Frontal cortex (tissue), 4 donors: ENCODE measurements around the gene MSH3. TPM values are rescaled to one million over a fixed set of nuclear protein-coding genes. Genes with fewer than 3 reads are reported as not detected.
"Not testable (repeated sequence)": the region's sequence is repeated elsewhere in the genome, so short reads cannot be mapped to it uniquely, and the experiment has no call there.

Experiments used
- DNase-seq, 2 donors: peaks; one replicate each; pipeline ENCODE4 v3.0.0; 2012; ENCODE audit warnings: low spot score in 2 of 2
- FAIRE-seq: peaks from 2 replicates; lab custom pipeline; 2012; peaks lifted over from hg19 to GRCh38; lab: Jason Lieb, UNC
- total RNA-seq: library from RNA; depleted of rRNA; stranded (reverse); fragments of >200 nt; gene quantifications from one replicate; pipeline ENCODE4 v1.2.3, GENCODE V29; 2014
- donor health status: control.
- donor health status: control.
- donor health status: control.

The MSH3 gene
- total RNA-seq, 1 donor from 2014 or later: 32.6 TPM

GRCh38 chr5:80704221-80704620 lies 49.8 kb downstream of the MSH3 start:
- no peak for FAIRE-seq

DNA sequence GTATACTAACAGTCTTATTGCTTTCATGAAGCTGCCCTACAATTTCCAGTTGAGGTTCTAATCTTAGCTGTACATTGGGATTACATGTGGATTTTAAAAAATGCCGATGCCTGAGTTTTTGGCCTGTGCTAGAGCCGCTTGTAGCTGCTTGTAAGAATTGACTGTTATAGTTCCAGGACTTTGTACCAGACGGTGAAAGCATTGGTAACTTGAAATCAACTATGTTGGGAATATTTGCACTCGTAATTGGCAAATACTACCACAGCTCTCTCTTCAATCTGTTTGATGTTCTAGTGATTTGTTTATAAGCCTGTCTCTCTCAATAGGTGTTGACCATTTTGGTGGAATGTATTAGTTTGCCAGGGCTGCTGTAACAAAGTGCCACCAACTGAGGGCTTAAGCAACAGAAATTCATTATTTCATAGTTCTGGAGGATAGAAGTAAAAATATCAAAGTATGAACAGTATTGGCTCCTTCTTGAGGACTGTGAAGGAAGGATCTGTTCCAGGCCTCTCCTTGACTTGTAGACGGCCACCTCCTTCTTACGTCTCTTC lies 50.8 kb downstream of the MSH3 start:
- FAIRE-seq (no peak), DNase-seq (no peak)

More at GRCh38 chr5:80704221-80704620, 49.8 kb downstream of the MSH3 start:
- no peak for DNase-seq

DNA sequence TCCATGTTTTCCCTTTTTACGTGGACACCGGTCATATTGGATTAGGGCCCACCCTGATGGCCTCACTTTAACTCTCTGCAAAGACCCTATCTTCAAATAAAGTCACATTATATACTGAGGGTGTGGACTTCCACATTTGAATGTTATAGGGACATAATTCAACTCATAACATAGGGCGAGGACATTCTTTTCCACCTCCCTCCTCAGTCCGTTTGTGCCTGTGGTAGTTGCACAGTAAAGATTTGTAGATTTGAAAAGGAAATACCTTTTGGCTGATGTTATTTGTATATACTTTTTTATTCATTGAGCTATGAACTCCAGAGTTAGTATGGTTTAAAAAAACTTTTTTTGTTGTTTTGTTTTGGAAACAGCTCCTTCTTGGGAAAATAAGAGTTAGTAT lies 51.3 kb downstream of the MSH3 start:
- FAIRE-seq (no peak), DNase-seq (no peak)

DNA sequence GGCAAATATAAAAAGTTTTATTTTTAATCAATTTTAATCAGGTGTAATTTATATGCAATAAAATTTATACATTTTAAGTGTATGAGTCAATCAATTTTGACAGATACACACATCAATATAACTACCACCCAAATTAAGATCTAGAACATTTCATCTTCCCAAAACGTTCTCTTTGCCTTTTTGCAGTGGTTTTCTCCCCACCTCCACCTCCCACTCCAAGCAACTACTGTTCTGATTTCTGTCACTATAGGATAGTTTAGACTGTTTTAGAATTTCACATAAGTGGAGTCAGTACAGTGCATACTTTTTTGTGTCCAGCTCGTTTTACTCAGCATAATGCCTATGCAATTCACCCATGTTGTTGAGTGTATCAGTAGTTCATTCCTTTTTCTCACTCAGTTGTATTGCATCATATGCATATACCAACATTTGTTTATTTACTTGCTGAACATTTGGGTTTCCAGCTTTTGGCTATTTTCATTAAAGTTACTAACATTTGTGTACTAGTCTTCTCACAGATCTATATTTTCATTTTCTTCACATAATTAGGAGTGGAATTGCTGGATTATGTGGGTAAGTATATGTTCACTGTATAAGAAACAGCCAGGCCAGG lies 52.5 kb downstream of the MSH3 start:
- peak; percentile 13 for FAIRE-seq
- no peak for DNase-seq

GRCh38 chr5:80707645-80708044 lies 53.2 kb downstream of the MSH3 start:
- DNase-seq: no peak
- no peak for FAIRE-seq

DNA sequence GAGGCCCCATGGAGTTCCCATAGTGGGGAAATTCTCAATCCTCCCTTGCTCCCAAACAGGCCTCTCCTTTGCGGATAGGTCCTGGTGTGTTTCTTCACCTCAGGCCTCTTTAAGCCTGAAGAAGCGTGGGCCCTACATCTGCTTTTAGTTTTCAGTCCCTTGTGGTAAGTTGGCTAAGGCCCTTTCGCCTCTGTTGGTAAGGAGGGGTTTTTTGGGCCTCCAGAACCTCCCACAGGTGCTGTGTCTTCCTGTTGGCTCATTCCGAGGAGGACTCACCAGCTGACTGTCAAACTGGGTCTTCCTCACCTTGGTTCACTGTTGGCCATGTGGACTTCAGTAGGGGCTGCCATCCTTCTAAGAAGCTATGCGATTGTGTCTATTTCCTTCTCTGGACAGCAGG lies 56.8 kb downstream of the MSH3 start:
- FAIRE-seq (no peak), DNase-seq (no peak)

GRCh38 chr5:80711938-80712337 lies 57.5 kb downstream of the MSH3 start:
- peak in 1 of 2 donors; percentile 10 for DNase-seq

DNA sequence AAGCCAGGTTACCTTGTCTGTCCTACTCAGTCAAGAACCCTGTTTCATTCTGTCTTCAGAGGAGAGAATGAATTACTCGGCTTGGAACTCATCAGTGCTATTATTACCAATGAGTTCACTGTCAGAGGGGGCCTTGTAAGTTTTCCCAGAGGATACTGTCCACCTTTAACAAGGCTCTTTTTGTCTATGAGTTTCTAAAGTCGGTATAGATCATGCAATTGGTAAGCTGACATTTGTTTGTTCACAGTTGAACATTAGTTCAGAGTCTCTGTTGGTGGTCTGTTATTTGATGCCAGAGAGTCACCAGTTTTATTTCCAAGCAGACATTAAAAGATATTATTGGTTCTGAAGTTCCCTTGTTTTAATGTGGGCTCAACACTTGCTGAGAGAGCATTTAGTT lies 58.5 kb downstream of the MSH3 start:
- DNase-seq (no peak), FAIRE-seq (no peak)

More at GRCh38 chr5:80711938-80712337, 57.5 kb downstream of the MSH3 start:
- no peak for FAIRE-seq

DNA sequence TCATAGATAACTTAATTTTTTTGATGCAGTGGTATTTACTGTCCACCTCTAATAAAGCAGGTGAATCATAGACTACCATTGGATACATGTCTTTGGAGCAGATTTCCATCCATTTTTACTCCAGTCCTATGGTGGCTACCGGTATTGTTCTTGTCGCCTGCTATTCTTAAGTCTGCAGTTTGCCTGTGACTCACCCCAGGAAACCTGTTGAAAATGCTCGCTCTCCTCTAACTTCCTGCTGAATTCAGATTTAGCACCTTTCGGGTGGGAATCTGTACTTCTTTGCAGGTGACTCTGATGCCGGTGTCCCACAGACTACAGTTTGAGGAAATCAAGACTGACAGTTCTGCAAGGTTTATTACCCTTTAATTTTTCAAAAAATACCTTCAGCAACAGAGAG lies 59.2 kb downstream of the MSH3 start:
- no peak for DNase-seq
- FAIRE-seq: no peak

- FAIRE-seq: no peak
- no peak for DNase-seq
Measured at GRCh38 chr5:80714570-80715298, 60.3 kb downstream of the MSH3 start.

GRCh38 chr5:80715887-80716286 lies 61.4 kb downstream of the MSH3 start:
- FAIRE-seq: no peak

DNA sequence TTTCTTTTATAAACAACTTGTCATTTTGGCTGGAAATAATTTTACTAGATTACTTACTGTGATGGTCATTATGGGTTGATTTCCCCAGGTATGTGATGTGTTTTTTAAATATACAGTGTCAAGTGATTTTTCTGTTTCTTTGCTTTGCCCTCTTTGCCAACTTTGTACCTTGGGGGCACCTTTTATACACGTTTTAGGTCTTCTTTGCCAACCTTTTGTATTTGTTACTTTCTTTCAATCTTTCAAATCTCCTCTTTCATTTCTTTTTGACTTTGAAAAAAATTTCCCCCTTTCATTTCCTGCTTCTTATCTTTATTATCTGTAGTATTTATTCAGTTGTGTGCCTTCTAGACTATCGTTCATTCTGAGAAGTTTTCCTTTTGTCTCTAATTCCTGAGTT lies 65.7 kb downstream of the MSH3 start:
- DNase-seq: no peak

More at GRCh38 chr5:80715887-80716286, 61.4 kb downstream of the MSH3 start:
- DNase-seq: no peak

GRCh38 chr5:80722916-80723315 lies 68.5 kb downstream of the MSH3 start:
- DNase-seq: no peak
- FAIRE-seq: no peak

More for the DNA sequence above, 65.7 kb downstream of the MSH3 start:
- FAIRE-seq: no peak

DNA sequence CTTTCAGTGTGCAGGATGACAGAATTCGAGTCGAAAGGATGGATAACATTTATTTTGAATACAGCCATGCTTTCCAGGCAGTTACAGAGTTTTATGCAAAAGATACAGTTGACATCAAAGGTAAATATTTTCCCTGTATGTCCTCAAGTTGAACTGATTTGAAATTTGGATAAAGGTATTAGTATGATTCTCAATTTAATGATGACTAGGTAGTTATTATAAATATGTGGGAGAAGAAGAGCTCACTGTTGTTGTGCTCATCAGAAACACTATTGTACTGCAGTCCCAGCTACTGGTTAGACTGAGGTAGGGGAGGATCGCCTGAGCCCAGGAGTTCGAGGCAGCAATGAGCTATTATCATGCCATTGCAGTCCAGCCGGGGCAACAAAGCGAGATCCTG lies 71.0 kb downstream of the MSH3 start:
- DNase-seq (no peak), FAIRE-seq (no peak)

DNA sequence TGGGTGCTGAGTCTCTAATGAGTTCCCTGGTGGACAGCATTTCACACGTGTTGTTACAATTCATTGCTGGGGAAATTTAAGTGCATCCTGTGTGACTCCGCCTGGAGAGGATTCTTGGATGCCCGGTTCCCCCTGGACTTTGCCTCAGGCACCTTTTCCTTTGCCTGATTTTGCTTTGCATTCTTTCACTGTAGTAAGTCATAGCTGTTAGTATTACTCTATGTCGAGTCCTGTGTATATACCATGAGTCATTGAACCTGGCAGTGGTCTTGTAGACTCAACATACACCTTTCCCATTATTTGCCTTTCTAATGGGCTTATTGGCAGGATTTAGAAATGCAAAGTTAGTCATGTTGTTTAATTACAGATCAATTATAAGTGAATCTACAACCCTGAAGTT lies 82.3 kb downstream of the MSH3 start:
- FAIRE-seq: no peak
- no peak for DNase-seq

GRCh38 chr5:80738466-80738865 lies 84.0 kb downstream of the MSH3 start:
- no peak for FAIRE-seq
- no peak for DNase-seq

DNA sequence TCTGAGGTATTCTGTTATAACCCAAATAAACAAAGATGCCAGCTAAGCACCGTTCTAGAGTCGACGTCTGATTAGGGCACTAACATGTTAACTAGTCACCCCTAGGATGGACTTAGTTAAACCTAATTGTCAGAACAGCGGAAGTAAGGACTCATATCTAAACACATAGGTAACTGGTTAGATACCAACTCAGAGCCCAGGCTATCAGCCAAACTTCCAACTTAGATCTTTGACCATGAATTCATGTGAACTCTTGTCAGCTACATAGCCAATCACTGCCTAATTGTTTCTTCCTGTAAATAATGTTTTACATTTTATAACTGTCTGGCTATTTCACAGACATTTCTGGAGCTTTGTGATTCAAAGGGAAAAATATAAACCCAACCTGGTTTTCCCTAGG lies 84.6 kb downstream of the MSH3 start:
- DNase-seq (no peak), FAIRE-seq (no peak)

- DNase-seq (no peak), FAIRE-seq (no peak)
Measured at GRCh38 chr5:80739496-80739895, 85.0 kb downstream of the MSH3 start.

- FAIRE-seq: no peak
Measured at GRCh38 chr5:80739898-80740297, 85.4 kb downstream of the MSH3 start.

DNA sequence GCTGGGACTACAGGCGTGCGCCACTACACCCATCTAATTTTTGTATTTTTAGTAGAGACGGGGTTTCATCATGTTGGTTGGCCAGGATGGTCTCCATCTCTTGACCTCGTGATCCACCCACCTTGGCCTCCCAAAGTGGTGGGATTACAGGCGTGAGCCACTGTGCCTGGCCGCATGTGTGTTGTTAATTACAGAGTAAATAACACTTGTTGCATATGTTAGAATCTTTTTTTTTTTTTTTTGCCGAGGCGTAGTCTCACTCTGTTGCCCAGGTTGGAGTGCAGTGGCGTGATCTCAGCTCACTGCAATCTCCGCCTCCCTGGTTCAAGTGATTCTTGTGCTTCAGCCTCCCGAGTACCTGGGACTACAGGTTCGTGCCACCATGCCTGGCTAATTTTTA lies 86.0 kb downstream of the MSH3 start:
- DNase-seq, FAIRE-seq: not testable (repeated sequence)

More at GRCh38 chr5:80739898-80740297, 85.4 kb downstream of the MSH3 start:
- DNase-seq: no peak

DNA sequence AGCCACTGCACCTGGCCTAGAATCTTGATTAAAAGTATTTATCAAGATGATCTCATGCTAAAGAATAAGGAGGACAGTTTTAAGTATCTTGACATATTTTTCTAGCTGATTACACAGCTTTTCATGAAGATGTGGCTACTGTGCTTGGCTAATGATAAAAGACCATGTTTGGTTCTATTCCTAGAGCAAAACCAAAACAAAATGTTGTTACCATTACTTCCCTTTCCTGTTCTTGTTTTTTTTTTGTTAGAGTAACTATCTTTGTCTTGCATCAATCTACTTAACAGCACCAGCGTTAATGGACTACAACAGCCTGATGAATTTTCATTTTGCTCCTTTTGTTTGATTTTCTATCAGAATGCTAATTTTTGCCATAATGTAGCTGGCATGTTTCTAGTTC lies 86.5 kb downstream of the MSH3 start:
- FAIRE-seq (no peak), DNase-seq (no peak)
